Inflammatory macrophage treated with lipopolysaccharide for 4 hours (primary cell): ENCODE data around the gene RPL23.

Experiments used
- DNase-seq: peaks from one replicate; pipeline ENCODE4 v3.0.0-alpha.2; 2020

Gene RPL23

GRCh38 chr17:38853292-38854219 is at the start of gene RPL23:
TSS of gene RPL23 (minus strand) at chr17:38853721. CDS start at chr17:38853710, 11 bp downstream.
- peak; percentile 99 for DNase-seq

GRCh38 chr17:38900978-38901656 is 47.6 kb upstream of the RPL23 start:
- peak; percentile 89 for DNase-seq

GRCh38 chr17:38899421-38899820 is 45.9 kb upstream of the RPL23 start:
- DNase-seq, result peak; percentile 23

- peak; percentile 67 for DNase-seq
Measured at GRCh38 chr17:38898812-38899348, 45.4 kb upstream of the RPL23 start.

GRCh38 chr17:38898291-38898679 is 44.8 kb upstream of the RPL23 start:
- no peak for DNase-seq

GRCh38 chr17:38897671-38898290 is 44.3 kb upstream of the RPL23 start:
- no peak for DNase-seq

- DNase-seq, result no peak
Measured at GRCh38 chr17:38897176-38897575, 43.7 kb upstream of the RPL23 start.

- DNase-seq, result no peak
Measured at GRCh38 chr17:38896346-38896954, 42.9 kb upstream of the RPL23 start.

- no peak for DNase-seq
Measured at GRCh38 chr17:38894276-38894675, 40.8 kb upstream of the RPL23 start.

- peak; percentile 71 for DNase-seq
Measured at GRCh38 chr17:38893607-38894006, 40.1 kb upstream of the RPL23 start.

GRCh38 chr17:38893113-38893512 is 39.6 kb upstream of the RPL23 start:
- no peak for DNase-seq

- no peak for DNase-seq
Measured at GRCh38 chr17:38892620-38893019, 39.1 kb upstream of the RPL23 start.

- no peak for DNase-seq
Measured at GRCh38 chr17:38892083-38892482, 38.6 kb upstream of the RPL23 start.

- DNase-seq, result no peak
Measured at GRCh38 chr17:38891441-38891840, 37.9 kb upstream of the RPL23 start.

- DNase-seq, result no peak
Measured at GRCh38 chr17:38890410-38890746, 36.9 kb upstream of the RPL23 start.

- DNase-seq, result no peak
Measured at GRCh38 chr17:38889745-38890409, 36.4 kb upstream of the RPL23 start.

- DNase-seq, result no peak
Measured at GRCh38 chr17:38888842-38889241, 35.3 kb upstream of the RPL23 start.

GRCh38 chr17:38886643-38887010 is 33.1 kb upstream of the RPL23 start:
- DNase-seq, result no peak

GRCh38 chr17:38885728-38886642 is 32.5 kb upstream of the RPL23 start:
- no peak for DNase-seq

GRCh38 chr17:38885044-38885727 is 31.7 kb upstream of the RPL23 start:
- no peak for DNase-seq
